Measurements from ENCODE around the gene SLC35A2. TPM values are rescaled to one million over a fixed set of nuclear protein-coding genes. Genes with fewer than 3 reads are reported as not detected.

SLC35A2 gene
- total and polyA plus RNA-seq, 2 of the 4 experiments (the other 2 are of a cell fraction): 10.8 to 48.3 TPM

DNA sequence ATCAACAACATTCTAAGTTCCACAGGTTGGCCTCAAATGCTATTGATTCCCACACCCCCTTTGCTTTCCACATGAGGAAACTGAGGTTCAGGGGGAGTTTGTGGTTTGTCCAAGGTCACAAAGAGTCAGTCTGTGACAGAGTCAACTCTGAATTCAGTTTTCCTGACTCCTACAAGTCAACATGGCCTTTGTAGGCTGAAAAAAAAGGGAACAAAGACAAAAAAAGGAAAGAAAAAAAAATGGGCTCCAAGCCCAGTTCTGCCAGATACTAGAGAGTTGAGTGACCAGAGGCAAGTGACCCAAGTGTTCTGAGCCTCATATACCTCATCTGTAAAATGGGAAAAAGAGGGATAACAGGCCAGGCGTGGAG, 23.8 kb upstream of the SLC35A2 start:
- BruUV-seq (replicated peaks): no TSS peak
- Histone ChIP-seq H4K91ac (ENCODE audit: insufficient read depth, low read depth, low read length) (no peak overlapping the region), H3K27me3 (ENCODE audit: control insufficient read depth, insufficient read depth, low read length) (no peaks in the 10 kb centered on the region), H3K23ac (ENCODE audit: low read depth, low read length) (no peak overlapping the region), H3K18ac (ENCODE audit: low read depth, low read length) (no peak overlapping the region), H3K9me1 (ENCODE audit: insufficient read depth, low read length) (peaks cover 4% of the 10 kb centered on the region; the same call in 1 of the 2 replicates), H3K9ac (ENCODE audit: low read depth, low read length) (no peak overlapping the region), H4K20me1 (ENCODE audit: insufficient read depth, low read length) (peaks cover 24% of the 10 kb centered on the region), H2AK9ac (replicated peaks; ENCODE audit: low read depth, low read length, poor library complexity) (no peak overlapping the region), H3K36me3 (ENCODE audit: control insufficient read depth, insufficient read depth, low read length) (peaks cover 25% of the 10 kb centered on the region), H3K14ac (replicated peaks; ENCODE audit: low read depth, low read length) (no peak overlapping the region), H4K5ac (ENCODE audit: low read depth, low read length) (no peak overlapping the region), H2AK5ac (ENCODE audit: low read depth, low read length) (no peak overlapping the region), H2BK5ac (ENCODE audit: low read depth, low read length, poor library complexity, severe bottlenecking) (no peak overlapping the region), H4K8ac (ENCODE audit: low read depth in 2 of 2, low read length in 2 of 2) (no peak overlapping the region), H3K56ac (ENCODE audit: extremely low read depth, insufficient read depth, low read length) (no peak overlapping the region), H3K79me1 (ENCODE audit: low read depth in 1 of 2, low read length in 2 of 2) (peaks cover 0 to 34% of the 10 kb centered on the region in 2 experiments), H3K4me1 (ENCODE audit: control insufficient read depth, insufficient read depth, low read length) (no peaks in the 10 kb centered on the region; the same call in 1 of the 2 replicates), H2AFZ (replicated peaks; ENCODE audit: low read length, poor library complexity) (no peak overlapping the region), H3K4ac (ENCODE audit: low read depth, low read length) (no peak overlapping the region), H2BK20ac (ENCODE audit: low read depth, low read length) (no peak overlapping the region), H2BK15ac (ENCODE audit: low read depth, low read length) (no peak overlapping the region), H3K4me3 (ENCODE audit: insufficient read depth, low read depth, low read length) (no peak overlapping the region), H2BK120ac (ENCODE audit: low read depth, low read length) (no peak overlapping the region), H3K9me3 (ENCODE audit: control insufficient read depth, insufficient read depth, low read length) (no peaks in the 10 kb centered on the region), H3K27ac (ENCODE audit: insufficient read depth, low read length) (no peak overlapping the region), H3K4me2 (ENCODE audit: low read depth, low read length) (no peak overlapping the region)
- CTCF ChIA-PET: no interaction called here
- intact Hi-C loops (cut with micrococcal nuclease) (no loop called here), in situ Hi-C loops (cut with MboI; ENCODE audit: low sequenced_read_pairs) (no loop called here), dilution Hi-C loops (cut with HindIII; ENCODE audit: low sequenced_read_pairs, unreplicated experiment) (no loop called here)
- no peak for ATAC-seq (ENCODE audit: low read depth)
- TF ChIP-seq, protein P1, sequence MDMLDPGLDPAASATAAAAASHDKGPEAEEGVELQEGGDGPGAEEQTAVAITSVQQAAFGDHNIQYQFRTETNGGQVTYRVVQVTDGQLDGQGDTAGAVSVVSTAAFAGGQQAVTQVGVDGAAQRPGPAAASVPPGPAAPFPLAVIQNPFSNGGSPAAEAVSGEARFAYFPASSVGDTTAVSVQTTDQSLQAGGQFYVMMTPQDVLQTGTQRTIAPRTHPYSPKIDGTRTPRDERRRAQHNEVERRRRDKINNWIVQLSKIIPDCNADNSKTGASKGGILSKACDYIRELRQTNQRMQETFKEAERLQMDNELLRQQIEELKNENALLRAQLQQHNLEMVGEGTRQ (IDR thresholded peaks at IDR 0.05; ENCODE audit: low read depth, low read length): no peak
- TF ChIP-seq RCOR1 (IDR thresholded peaks at IDR 0.05; ENCODE audit: insufficient replicate concordance, low read length): no peak
- TF ChIP-seq, protein P2, sequence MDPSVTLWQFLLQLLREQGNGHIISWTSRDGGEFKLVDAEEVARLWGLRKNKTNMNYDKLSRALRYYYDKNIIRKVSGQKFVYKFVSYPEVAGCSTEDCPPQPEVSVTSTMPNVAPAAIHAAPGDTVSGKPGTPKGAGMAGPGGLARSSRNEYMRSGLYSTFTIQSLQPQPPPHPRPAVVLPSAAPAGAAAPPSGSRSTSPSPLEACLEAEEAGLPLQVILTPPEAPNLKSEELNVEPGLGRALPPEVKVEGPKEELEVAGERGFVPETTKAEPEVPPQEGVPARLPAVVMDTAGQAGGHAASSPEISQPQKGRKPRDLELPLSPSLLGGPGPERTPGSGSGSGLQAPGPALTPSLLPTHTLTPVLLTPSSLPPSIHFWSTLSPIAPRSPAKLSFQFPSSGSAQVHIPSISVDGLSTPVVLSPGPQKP (IDR thresholded peaks at IDR 0.05; ENCODE audit: borderline replicate concordance, low read depth, low read length): no peak
- TF ChIP-seq CEBPB (IDR thresholded peaks at IDR 0.05; ENCODE audit: low read depth, low read length): no peak
- TF ChIP-seq FOS (IDR thresholded peaks at IDR 0.05; ENCODE audit: low read depth, low read length): no peak
- TF ChIP-seq RAD21 (IDR thresholded peaks at IDR 0.05; ENCODE audit: low read length): no peak
- DNase-seq: no peak
- POLR2A ChIA-PET (ENCODE audit: unreplicated experiment): no interaction called here
- WGBS, 2 experiments (ENCODE audit: extremely low coverage in 2 of 2, insufficient read length in 1 of 2): no CpG with 5 or more reads among the region's 1 CpG

Data from IMR-90 (cell line).